ENCODE results near the gene KIAA0319L. TPM values are rescaled to one million over a fixed set of nuclear protein-coding genes. Genes with fewer than 3 reads are reported as not detected.

Gene KIAA0319L
- polyA plus RNA-seq, 1 donor from 2014 or later: 38.1 TPM

GRCh38 chr1:35563166-35563565, 6.0 kb upstream of the KIAA0319L start:
- TF ChIP-seq, protein P1, sequence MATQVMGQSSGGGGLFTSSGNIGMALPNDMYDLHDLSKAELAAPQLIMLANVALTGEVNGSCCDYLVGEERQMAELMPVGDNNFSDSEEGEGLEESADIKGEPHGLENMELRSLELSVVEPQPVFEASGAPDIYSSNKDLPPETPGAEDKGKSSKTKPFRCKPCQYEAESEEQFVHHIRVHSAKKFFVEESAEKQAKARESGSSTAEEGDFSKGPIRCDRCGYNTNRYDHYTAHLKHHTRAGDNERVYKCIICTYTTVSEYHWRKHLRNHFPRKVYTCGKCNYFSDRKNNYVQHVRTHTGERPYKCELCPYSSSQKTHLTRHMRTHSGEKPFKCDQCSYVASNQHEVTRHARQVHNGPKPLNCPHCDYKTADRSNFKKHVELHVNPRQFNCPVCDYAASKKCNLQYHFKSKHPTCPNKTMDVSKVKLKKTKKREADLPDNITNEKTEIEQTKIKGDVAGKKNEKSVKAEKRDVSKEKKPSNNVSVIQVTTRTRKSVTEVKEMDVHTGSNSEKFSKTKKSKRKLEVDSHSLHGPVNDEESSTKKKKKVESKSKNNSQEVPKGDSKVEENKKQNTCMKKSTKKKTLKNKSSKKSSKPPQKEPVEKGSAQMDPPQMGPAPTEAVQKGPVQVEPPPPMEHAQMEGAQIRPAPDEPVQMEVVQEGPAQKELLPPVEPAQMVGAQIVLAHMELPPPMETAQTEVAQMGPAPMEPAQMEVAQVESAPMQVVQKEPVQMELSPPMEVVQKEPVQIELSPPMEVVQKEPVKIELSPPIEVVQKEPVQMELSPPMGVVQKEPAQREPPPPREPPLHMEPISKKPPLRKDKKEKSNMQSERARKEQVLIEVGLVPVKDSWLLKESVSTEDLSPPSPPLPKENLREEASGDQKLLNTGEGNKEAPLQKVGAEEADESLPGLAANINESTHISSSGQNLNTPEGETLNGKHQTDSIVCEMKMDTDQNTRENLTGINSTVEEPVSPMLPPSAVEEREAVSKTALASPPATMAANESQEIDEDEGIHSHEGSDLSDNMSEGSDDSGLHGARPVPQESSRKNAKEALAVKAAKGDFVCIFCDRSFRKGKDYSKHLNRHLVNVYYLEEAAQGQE (IDR thresholded peaks at IDR 0.05; ENCODE audit: borderline replicate concordance): no peak
- TF ChIP-seq POLR2AphosphoS5 (IDR thresholded peaks at IDR 0.05) (no peak), MXI1 (conservative IDR thresholded peaks at IDR 0.05; ENCODE audit: poor library complexity, severe bottlenecking) (no peak), EP300 (conservative IDR thresholded peaks at IDR 0.05; ENCODE audit: poor library complexity, severe bottlenecking) (no peak), EZH2 (IDR thresholded peaks at IDR 0.05; ENCODE audit: borderline replicate concordance, insufficient read depth, low read length, poor library complexity, severe bottlenecking) (no peak), SMC3 (conservative IDR thresholded peaks at IDR 0.05; ENCODE audit: poor library complexity) (no peak), RAD21 (conservative IDR thresholded peaks at IDR 0.05) (no peak), TAF1 (IDR thresholded peaks at IDR 0.05; ENCODE audit: low read depth) (no peak)
- TF ChIP-seq, protein P2, sequence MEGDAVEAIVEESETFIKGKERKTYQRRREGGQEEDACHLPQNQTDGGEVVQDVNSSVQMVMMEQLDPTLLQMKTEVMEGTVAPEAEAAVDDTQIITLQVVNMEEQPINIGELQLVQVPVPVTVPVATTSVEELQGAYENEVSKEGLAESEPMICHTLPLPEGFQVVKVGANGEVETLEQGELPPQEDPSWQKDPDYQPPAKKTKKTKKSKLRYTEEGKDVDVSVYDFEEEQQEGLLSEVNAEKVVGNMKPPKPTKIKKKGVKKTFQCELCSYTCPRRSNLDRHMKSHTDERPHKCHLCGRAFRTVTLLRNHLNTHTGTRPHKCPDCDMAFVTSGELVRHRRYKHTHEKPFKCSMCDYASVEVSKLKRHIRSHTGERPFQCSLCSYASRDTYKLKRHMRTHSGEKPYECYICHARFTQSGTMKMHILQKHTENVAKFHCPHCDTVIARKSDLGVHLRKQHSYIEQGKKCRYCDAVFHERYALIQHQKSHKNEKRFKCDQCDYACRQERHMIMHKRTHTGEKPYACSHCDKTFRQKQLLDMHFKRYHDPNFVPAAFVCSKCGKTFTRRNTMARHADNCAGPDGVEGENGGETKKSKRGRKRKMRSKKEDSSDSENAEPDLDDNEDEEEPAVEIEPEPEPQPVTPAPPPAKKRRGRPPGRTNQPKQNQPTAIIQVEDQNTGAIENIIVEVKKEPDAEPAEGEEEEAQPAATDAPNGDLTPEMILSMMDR (IDR thresholded peaks at IDR 0.05; ENCODE audit: poor library complexity, severe bottlenecking): no peak
- Histone ChIP-seq H2AFZ (ENCODE audit: low read depth, low read length) (no peak overlapping the region), H3K27me3 (ENCODE audit: insufficient read depth, low read depth, low read length) (no peaks in the 10 kb centered on the region), H4K20me1 (ENCODE audit: insufficient read depth) (no peaks in the 10 kb centered on the region), H3K4me2 (ENCODE audit: low read length) (no peak overlapping the region), H3K9ac (ENCODE audit: low read length) (no peak overlapping the region), H3K36me3 (ENCODE audit: insufficient read depth, low read length) (no peaks in the 10 kb centered on the region), H3K9me2 (ENCODE audit: insufficient read depth, low read length) (no peaks in the 10 kb centered on the region), H3F3A (ENCODE audit: insufficient read depth, low read length, poor library complexity, severe bottlenecking) (peaks cover 5% of the 10 kb centered on the region), H3K9me3 (ENCODE audit: low read length) (no peaks in the 10 kb centered on the region), H3K4me3 (ENCODE audit: low read length) (no peak overlapping the region), H3K79me2 (replicated peaks; ENCODE audit: insufficient read depth, low read length) (no peaks in the 10 kb centered on the region), H3K27ac (ENCODE audit: low read length) (no peak overlapping the region)

GRCh38 chr1:35561972-35562680, 4.9 kb upstream of the KIAA0319L start:
- no peak overlapping the region for H3K4me2 ChIP-seq (ENCODE audit: low read length)
- no peaks in the 10 kb centered on the region for H3K36me3 ChIP-seq (ENCODE audit: insufficient read depth, low read length)
- H3K9me2 ChIP-seq (ENCODE audit: insufficient read depth, low read length): no peaks in the 10 kb centered on the region
- H3K79me2 ChIP-seq (replicated peaks; ENCODE audit: insufficient read depth, low read length): no peaks in the 10 kb centered on the region
- TF ChIP-seq EP300 (conservative IDR thresholded peaks at IDR 0.05; ENCODE audit: poor library complexity, severe bottlenecking) (no peak), SMC3 (conservative IDR thresholded peaks at IDR 0.05; ENCODE audit: poor library complexity) (no peak), RAD21 (conservative IDR thresholded peaks at IDR 0.05) (no peak), POLR2AphosphoS5 (IDR thresholded peaks at IDR 0.05) (no peak), MXI1 (conservative IDR thresholded peaks at IDR 0.05; ENCODE audit: poor library complexity, severe bottlenecking) (no peak), TAF1 (IDR thresholded peaks at IDR 0.05; ENCODE audit: low read depth) (no peak), EZH2 (IDR thresholded peaks at IDR 0.05; ENCODE audit: borderline replicate concordance, insufficient read depth, low read length, poor library complexity, severe bottlenecking) (no peak)
- TF ChIP-seq, protein P1 (IDR thresholded peaks at IDR 0.05; ENCODE audit: borderline replicate concordance): no peak
- TF ChIP-seq, protein P2 (IDR thresholded peaks at IDR 0.05; ENCODE audit: poor library complexity, severe bottlenecking): no peak
- H4K20me1 ChIP-seq (ENCODE audit: insufficient read depth): no peaks in the 10 kb centered on the region
- H3K4me3 ChIP-seq (ENCODE audit: low read length): peak overlapping the region; percentile 39
- peaks cover 5% of the 10 kb centered on the region for H3F3A ChIP-seq (ENCODE audit: insufficient read depth, low read length, poor library complexity, severe bottlenecking)
- H3K9ac ChIP-seq (ENCODE audit: low read length): no peak overlapping the region
- H3K27ac ChIP-seq (ENCODE audit: low read length): no peak overlapping the region
- no peaks in the 10 kb centered on the region for H3K9me3 ChIP-seq (ENCODE audit: low read length)
- no peak overlapping the region for H2AFZ ChIP-seq (ENCODE audit: low read depth, low read length)
- no peaks in the 10 kb centered on the region for H3K27me3 ChIP-seq (ENCODE audit: insufficient read depth, low read depth, low read length)
